ENCODE measurements around the gene RASSF4.
"Not testable (repeated sequence)": the region's sequence is repeated elsewhere in the genome, so short reads cannot be mapped to it uniquely, and the experiment has no call there.

The RASSF4 gene

GRCh38 chr10:44992070-44992731 lies 32.6 kb downstream of the RASSF4 start:
- no peak for DNase-seq

- no peak for DNase-seq
Measured at GRCh38 chr10:44992732-44993225, 33.2 kb downstream of the RASSF4 start.

- no peak for DNase-seq
Measured at GRCh38 chr10:44993226-44993921, 33.8 kb downstream of the RASSF4 start.

- DNase-seq: no peak
Measured at GRCh38 chr10:44993922-44994751, 34.5 kb downstream of the RASSF4 start.

GRCh38 chr10:44994752-44995530 lies 35.3 kb downstream of the RASSF4 start:
- DNase-seq: no peak

- no peak for DNase-seq
Measured at GRCh38 chr10:44995581-44995913, 35.9 kb downstream of the RASSF4 start.

GRCh38 chr10:44995914-44996669 lies 36.5 kb downstream of the RASSF4 start:
- no peak for DNase-seq

GRCh38 chr10:44997105-44997748 lies 37.6 kb downstream of the RASSF4 start:
- DNase-seq: no peak

- DNase-seq: no peak
Measured at GRCh38 chr10:44998146-44998631, 38.6 kb downstream of the RASSF4 start.

GRCh38 chr10:45000138-45000751 lies 40.6 kb downstream of the RASSF4 start:
- no peak for DNase-seq

- peak; percentile 72 for DNase-seq
Measured at GRCh38 chr10:45000752-45001380, 41.3 kb downstream of the RASSF4 start, which contains the start of gene ZNF22. TSS of gene ZNF22 (plus strand) at chr10:45000923. CDS start at chr10:45003369, 2,446 bp downstream.

GRCh38 chr10:45001381-45002148 lies 42.0 kb downstream of the RASSF4 start:
- DNase-seq: peak; percentile 68

GRCh38 chr10:45003432-45004000 lies 43.9 kb downstream of the RASSF4 start:
- no peak for DNase-seq

- no peak for DNase-seq
Measured at GRCh38 chr10:45004661-45005060, 45.1 kb downstream of the RASSF4 start.

- no peak for DNase-seq
Measured at GRCh38 chr10:45005284-45005683, 45.7 kb downstream of the RASSF4 start.

- no peak for DNase-seq
Measured at GRCh38 chr10:45006276-45007030, 46.9 kb downstream of the RASSF4 start.

GRCh38 chr10:45008524-45009161 lies 49.0 kb downstream of the RASSF4 start:
- peak; percentile 8 for DNase-seq

- DNase-seq: not testable (repeated sequence)
Measured at GRCh38 chr10:45014557-45014956, 55.0 kb downstream of the RASSF4 start.

All from activated CD4-positive, alpha-beta T cell treated with anti-CD3 and anti-CD28 coated beads for 48 hours (primary cell).